ENCODE results near the gene ISOC2.

DNA sequence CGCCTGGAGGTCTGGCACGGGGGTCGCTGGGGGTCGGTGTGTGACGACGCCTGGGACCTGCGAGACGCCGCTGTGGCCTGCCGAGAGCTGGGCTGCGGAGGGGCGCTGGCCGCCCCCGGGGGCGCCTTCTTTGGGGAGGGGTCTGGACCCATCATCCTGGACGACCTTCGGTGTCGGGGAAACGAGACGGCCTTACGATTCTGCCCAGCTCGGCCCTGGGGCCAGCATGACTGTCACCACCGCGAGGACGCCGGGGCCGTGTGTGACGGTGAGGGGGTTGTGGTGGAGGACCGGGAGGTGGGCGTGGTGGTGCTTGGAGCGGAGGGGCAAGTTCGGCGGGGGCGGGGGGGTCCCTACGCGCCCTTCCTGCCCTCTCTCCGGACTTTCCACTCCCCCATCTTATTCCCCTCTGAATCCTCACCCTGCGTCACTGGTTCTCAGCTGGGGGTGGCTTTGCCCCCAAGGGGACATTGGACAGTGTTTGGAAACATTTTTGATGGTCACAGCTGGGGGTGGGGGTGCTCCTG, 32.3 kb upstream of the ISOC2 start:
- TF ChIP-seq CTCF (IDR thresholded peaks at IDR 0.05), result no peak
- no peak for TF ChIP-seq POLR2A (IDR thresholded peaks at IDR 0.05)

Data from right lobe of liver (tissue), 4 donors.